GM08714 (cell line): Measurements from ENCODE around the gene VWDE.
"Not testable (repeated sequence)": the region's sequence is repeated elsewhere in the genome, so short reads cannot be mapped to it uniquely, and the experiment has no call there.

ENCODE experiments used
- H3K4me3 ChIP-seq: fragments of 200-500 bp; sonication (Bioruptor generic); 2 replicates; pipeline ENCODE4 v1.5.1; 2014; ENCODE audit warnings: mild to moderate bottlenecking, low read length, inconsistent platforms
- ZNF274 ChIP-seq: IDR thresholded peaks from 2 replicates; pipeline ENCODE4 v1.6.1; 2012; ENCODE audit warnings: mild to moderate bottlenecking, low read depth, low read length

Gene VWDE

GRCh38 chr7:12422554-12423320 is 19.1 kb upstream of the VWDE start:
- no peak for TF ChIP-seq ZNF274
- H3K4me3 ChIP-seq: no peak overlapping the region

GRCh38 chr7:12418452-12418851 is 14.8 kb upstream of the VWDE start:
- no peak for TF ChIP-seq ZNF274
- no peak overlapping the region for H3K4me3 ChIP-seq

GRCh38 chr7:12415072-12415471 is 11.4 kb upstream of the VWDE start:
- H3K4me3 ChIP-seq: no peak overlapping the region
- TF ChIP-seq ZNF274: no peak

- TF ChIP-seq ZNF274: no peak
- no peak overlapping the region for H3K4me3 ChIP-seq
Measured at GRCh38 chr7:12412407-12412806, 8.7 kb upstream of the VWDE start.

- no peak for TF ChIP-seq ZNF274
- H3K4me3 ChIP-seq: no peak overlapping the region
Measured at GRCh38 chr7:12410523-12410922, 6.9 kb upstream of the VWDE start.

GRCh38 chr7:12409097-12409711 is 5.5 kb upstream of the VWDE start:
- H3K4me3 ChIP-seq: no peak overlapping the region
- no peak for TF ChIP-seq ZNF274

- not testable (repeated sequence) for H3K4me3 ChIP-seq
Measured at GRCh38 chr7:12407652-12408051, 4.0 kb upstream of the VWDE start.

GRCh38 chr7:12402365-12402725 is 1.3 kb downstream of the VWDE start:
- peak overlapping the region; percentile 56; the same call in 1 of the 2 replicates for H3K4me3 ChIP-seq
- TF ChIP-seq ZNF274: no peak

- no peak overlapping the region; the same call in 1 of the 2 replicates for H3K4me3 ChIP-seq
- TF ChIP-seq ZNF274: no peak
Measured at GRCh38 chr7:12401538-12402364, 1.9 kb downstream of the VWDE start.

- H3K4me3 ChIP-seq: no peak overlapping the region
- TF ChIP-seq ZNF274: no peak
Measured at GRCh38 chr7:12398186-12398585, 5.5 kb downstream of the VWDE start.

- H3K4me3 ChIP-seq: no peak overlapping the region
- TF ChIP-seq ZNF274: no peak
Measured at GRCh38 chr7:12397671-12398070, 6.0 kb downstream of the VWDE start.

GRCh38 chr7:12396670-12397069 is 7.0 kb downstream of the VWDE start:
- not testable (repeated sequence) for H3K4me3 ChIP-seq

GRCh38 chr7:12391922-12392615 is 11.6 kb downstream of the VWDE start:
- TF ChIP-seq ZNF274: no peak

GRCh38 chr7:12389089-12389700 is 14.5 kb downstream of the VWDE start:
- no peak for TF ChIP-seq ZNF274
- H3K4me3 ChIP-seq: no peak overlapping the region

More at GRCh38 chr7:12391922-12392615, 11.6 kb downstream of the VWDE start:
- no peak overlapping the region for H3K4me3 ChIP-seq
